ENCODE data around the gene CCNG1. TPM values are rescaled to one million over a fixed set of nuclear protein-coding genes. Genes with fewer than 3 reads are reported as not detected.

Gene CCNG1
- polyA plus RNA-seq, 1 donor (not counting 4 experiments of a cell fraction or from before 2014, with no cell fraction given), result 96.7 TPM

GRCh38 chr5:163463063-163463435 is 25.7 kb downstream of the CCNG1 start:
- peak overlapping the region; percentile 71 for H2AFZ ChIP-seq (ENCODE audit: control insufficient read depth, low read length)
- no peaks in the 10 kb centered on the region for H3K9me1 ChIP-seq (ENCODE audit: control insufficient read depth, extremely low read depth, insufficient read depth, low read length)
- H3K27me3 ChIP-seq (ENCODE audit: control insufficient read depth, extremely low read depth, insufficient read depth, low read length), result no peaks in the 10 kb centered on the region
- H3K36me3 ChIP-seq (ENCODE audit: control insufficient read depth in 2 of 2, extremely low read depth in 1 of 2, insufficient read depth in 2 of 2, low read length in 2 of 2), result no peaks in the 10 kb centered on the region
- H3K9me3 ChIP-seq (ENCODE audit: control insufficient read depth, low read depth, low read length), result no peaks in the 10 kb centered on the region
- peaks cover 29% of the 10 kb centered on the region for H3K79me2 ChIP-seq (ENCODE audit: control insufficient read depth, insufficient read depth, low read length)
- DNase-seq (ENCODE audit: low read depth, low spot score) (no peak), FAIRE-seq (no peak)
- H3K27ac ChIP-seq (ENCODE audit: control insufficient read depth, insufficient read depth, low read length), result peak overlapping the region; percentile 95
- H3K4me3 ChIP-seq (ENCODE audit: control insufficient read depth in 2 of 3, extremely low read depth in 1 of 3, insufficient read depth in 2 of 3, low read depth in 1 of 3, low read length in 3 of 3), result peak overlapping the region in 1 of 3 experiments; percentile 30
- peaks cover 5% of the 10 kb centered on the region for H3K4me1 ChIP-seq (ENCODE audit: control insufficient read depth, extremely low read depth, insufficient read depth, low read length)
- H3K9ac ChIP-seq (ENCODE audit: control insufficient read depth, extremely low read depth, insufficient read depth, low read length), result peak overlapping the region; percentile 91
- H3K4me2 ChIP-seq (ENCODE audit: control insufficient read depth, extremely low read depth, insufficient read depth, low read depth, low read length), result peak overlapping the region; percentile 95
- dilution Hi-C loops (cut with MboI; ENCODE audit: extremely low pct_ligation_motif_present, low sequenced_read_pairs), result no loop called here
- H4K20me1 ChIP-seq (ENCODE audit: control insufficient read depth, extremely low read depth, insufficient read depth, low read length), result no peaks in the 10 kb centered on the region
- no peak for TF ChIP-seq CTCF (optimal IDR thresholded peaks at IDR 0.05 in 1 of 3, IDR thresholded peaks at IDR 0.05 in 1 of 3, conservative IDR thresholded peaks at IDR 0.05 in 1 of 3; ENCODE audit: extremely low read depth in 1 of 3, insufficient read depth in 2 of 3, low read length in 3 of 3)

- Histone ChIP-seq H3K79me2 (ENCODE audit: control insufficient read depth, insufficient read depth, low read length) (peaks cover 15% of the 10 kb centered on the region), H3K9me1 (ENCODE audit: control insufficient read depth, extremely low read depth, insufficient read depth, low read length) (no peaks in the 10 kb centered on the region), H3K9ac (ENCODE audit: control insufficient read depth, extremely low read depth, insufficient read depth, low read length) (no peak overlapping the region), H3K27ac (ENCODE audit: control insufficient read depth, insufficient read depth, low read length) (no peak overlapping the region), H3K9me3 (ENCODE audit: control insufficient read depth, low read depth, low read length) (no peaks in the 10 kb centered on the region), H3K4me2 (ENCODE audit: control insufficient read depth, extremely low read depth, insufficient read depth, low read depth, low read length) (no peak overlapping the region), H2AFZ (ENCODE audit: control insufficient read depth, low read length) (peak overlapping the region; percentile 45), H3K36me3 (ENCODE audit: control insufficient read depth in 2 of 2, extremely low read depth in 1 of 2, insufficient read depth in 2 of 2, low read length in 2 of 2) (peaks cover 0 to 4% of the 10 kb centered on the region in 2 experiments), H3K27me3 (ENCODE audit: control insufficient read depth, extremely low read depth, insufficient read depth, low read length) (no peaks in the 10 kb centered on the region), H4K20me1 (ENCODE audit: control insufficient read depth, extremely low read depth, insufficient read depth, low read length) (no peaks in the 10 kb centered on the region), H3K4me1 (ENCODE audit: control insufficient read depth, extremely low read depth, insufficient read depth, low read length) (no peaks in the 10 kb centered on the region), H3K4me3 (ENCODE audit: control insufficient read depth in 2 of 3, extremely low read depth in 1 of 3, insufficient read depth in 2 of 3, low read depth in 1 of 3, low read length in 3 of 3) (no peak overlapping the region)
- dilution Hi-C loops (cut with MboI; ENCODE audit: extremely low pct_ligation_motif_present, low sequenced_read_pairs), result no loop called here
- FAIRE-seq, result no peak
- TF ChIP-seq EZH2 (IDR thresholded peaks at IDR 0.05; ENCODE audit: low read length), result no peak
- no peak for TF ChIP-seq CTCF (optimal IDR thresholded peaks at IDR 0.05 in 1 of 3, IDR thresholded peaks at IDR 0.05 in 1 of 3, conservative IDR thresholded peaks at IDR 0.05 in 1 of 3; ENCODE audit: extremely low read depth in 1 of 3, insufficient read depth in 2 of 3, low read length in 3 of 3)
- no peak for DNase-seq (ENCODE audit: low read depth, low spot score)
Observed at GRCh38 chr5:163467682-163468081, 30.3 kb downstream of the CCNG1 start.

Measured in keratinocyte (primary cell).